Activated CD4-positive, alpha-beta T cell treated with anti-CD3 and anti-CD28 coated beads for 1 hour (primary cell): ENCODE measurements around the gene CARS1.

Experiments
- DNase-seq: peaks from one replicate; pipeline ENCODE4 v3.0.0-alpha.2; 2020

Gene CARS1

GRCh38 chr11:3037040-3037944, 19.9 kb downstream of the CARS1 start:
- peak; percentile 18 for DNase-seq

GRCh38 chr11:3036419-3036818, 20.8 kb downstream of the CARS1 start:
- no peak for DNase-seq

DNA sequence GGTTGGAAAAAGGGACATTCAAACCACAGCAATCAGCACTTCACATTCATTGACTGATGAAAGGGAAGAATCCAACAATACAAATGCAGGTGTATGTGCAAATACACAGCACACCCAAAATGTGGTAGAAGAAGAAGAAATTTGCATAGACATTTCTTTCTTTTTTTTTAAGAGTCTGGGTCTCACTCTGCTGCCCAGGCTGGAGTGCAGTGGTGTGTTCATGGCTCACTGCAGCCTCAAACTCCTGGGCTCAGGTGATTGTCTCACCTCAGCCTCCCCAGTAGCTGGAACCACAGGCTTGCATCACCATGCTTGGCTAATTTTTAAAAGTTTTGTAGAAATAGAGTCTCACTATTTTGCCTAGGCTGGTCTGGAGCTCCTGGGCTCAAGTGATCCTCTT, 21.9 kb downstream of the CARS1 start:
- DNase-seq = no peak

- no peak for DNase-seq
Observed at GRCh38 chr11:3030289-3031070, 26.7 kb downstream of the CARS1 start.

GRCh38 chr11:3028813-3029212, 28.4 kb downstream of the CARS1 start:
- DNase-seq = no peak

- no peak for DNase-seq
Observed at GRCh38 chr11:3026803-3027202, 30.4 kb downstream of the CARS1 start.

- DNase-seq = no peak
Observed at GRCh38 chr11:3022982-3023381, 34.2 kb downstream of the CARS1 start.

- no peak for DNase-seq
Observed at GRCh38 chr11:3022300-3022967, 34.8 kb downstream of the CARS1 start.

DNA sequence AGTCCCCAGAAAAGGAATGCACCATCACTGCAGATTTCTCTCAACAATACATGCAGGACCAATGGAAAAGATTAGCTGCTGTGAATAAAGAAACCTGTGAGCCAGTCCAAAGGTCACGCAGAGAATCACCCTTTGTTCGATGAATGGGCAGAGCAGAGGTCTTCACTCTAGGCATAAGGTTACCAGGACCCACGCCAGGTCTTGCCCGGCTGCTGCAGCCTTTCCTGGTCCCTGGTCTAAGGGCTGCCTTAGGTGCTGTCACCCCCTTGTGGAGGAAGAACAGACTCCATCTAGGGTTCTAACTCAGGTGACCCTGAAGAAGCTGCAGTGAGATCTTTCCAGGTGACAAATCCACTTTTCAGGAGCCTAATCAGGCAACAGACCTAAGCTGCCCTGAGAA, 36.1 kb downstream of the CARS1 start:
- peak; percentile 19 for DNase-seq

GRCh38 chr11:3020011-3020410, 37.2 kb downstream of the CARS1 start:
- no peak for DNase-seq

DNA sequence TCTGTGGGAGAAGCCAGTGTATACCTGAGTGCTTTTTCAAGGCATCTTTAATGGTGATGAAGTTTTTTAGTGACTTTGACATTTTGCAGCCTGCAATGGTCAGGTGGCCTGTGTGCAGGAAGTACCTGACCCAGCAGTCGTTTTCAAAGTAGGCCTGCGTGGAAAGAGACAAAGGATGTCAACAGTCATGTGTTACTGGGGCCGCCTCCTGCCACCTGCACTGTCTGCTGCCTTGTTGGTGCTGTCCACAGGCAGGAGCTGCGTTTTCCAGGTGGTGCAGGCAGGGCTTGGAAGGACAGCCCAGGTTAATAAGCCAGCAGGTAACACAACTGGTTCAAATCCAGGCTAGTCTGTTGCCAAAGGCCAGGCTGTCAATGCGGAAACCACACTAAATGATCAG, 38.6 kb downstream of the CARS1 start:
- no peak for DNase-seq

GRCh38 chr11:3016861-3017260, 40.4 kb downstream of the CARS1 start:
- DNase-seq = no peak

DNA sequence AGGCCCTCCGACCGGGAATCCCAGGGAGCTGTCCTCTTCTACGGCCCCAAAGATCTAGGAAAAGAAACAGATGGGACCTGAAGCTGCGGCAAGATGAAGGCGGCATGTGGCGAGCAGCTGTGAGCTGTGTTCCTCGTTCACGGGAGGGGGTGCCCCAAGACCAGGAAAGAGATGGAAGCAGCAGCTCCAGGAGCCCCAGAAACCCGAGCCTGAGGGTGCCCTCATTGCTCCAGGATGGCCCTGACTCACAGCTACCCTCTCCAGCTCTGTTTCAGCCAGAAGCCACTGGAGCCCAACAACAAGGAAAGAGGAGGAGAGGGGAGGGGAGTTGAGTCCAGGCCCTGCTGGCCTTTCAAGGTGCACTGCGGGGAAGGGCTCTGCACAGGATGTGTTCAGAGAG, 41.4 kb downstream of the CARS1 start:
- no peak for DNase-seq

DNA sequence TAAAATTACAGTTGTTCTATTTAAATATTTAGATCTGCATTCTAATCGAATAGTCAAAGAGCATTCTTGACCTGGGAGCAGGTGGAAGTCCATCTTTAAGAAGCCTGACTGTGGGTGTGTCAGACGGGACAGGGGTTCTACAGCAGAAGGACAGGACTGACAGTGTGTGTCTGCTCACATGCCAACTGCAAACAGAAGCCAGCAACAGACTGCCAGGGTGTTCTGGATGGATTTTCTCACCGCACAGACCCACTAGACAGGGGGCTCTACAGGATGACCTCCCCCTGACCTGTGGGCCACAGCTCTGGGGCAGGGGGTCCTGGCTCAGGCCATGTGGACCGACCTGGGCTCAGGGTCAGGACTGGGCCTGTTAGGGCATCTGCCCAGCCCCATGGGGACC, 42.3 kb downstream of the CARS1 start:
- no peak for DNase-seq

GRCh38 chr11:3014057-3014938, 42.9 kb downstream of the CARS1 start:
- DNase-seq = peak; percentile 55

DNA sequence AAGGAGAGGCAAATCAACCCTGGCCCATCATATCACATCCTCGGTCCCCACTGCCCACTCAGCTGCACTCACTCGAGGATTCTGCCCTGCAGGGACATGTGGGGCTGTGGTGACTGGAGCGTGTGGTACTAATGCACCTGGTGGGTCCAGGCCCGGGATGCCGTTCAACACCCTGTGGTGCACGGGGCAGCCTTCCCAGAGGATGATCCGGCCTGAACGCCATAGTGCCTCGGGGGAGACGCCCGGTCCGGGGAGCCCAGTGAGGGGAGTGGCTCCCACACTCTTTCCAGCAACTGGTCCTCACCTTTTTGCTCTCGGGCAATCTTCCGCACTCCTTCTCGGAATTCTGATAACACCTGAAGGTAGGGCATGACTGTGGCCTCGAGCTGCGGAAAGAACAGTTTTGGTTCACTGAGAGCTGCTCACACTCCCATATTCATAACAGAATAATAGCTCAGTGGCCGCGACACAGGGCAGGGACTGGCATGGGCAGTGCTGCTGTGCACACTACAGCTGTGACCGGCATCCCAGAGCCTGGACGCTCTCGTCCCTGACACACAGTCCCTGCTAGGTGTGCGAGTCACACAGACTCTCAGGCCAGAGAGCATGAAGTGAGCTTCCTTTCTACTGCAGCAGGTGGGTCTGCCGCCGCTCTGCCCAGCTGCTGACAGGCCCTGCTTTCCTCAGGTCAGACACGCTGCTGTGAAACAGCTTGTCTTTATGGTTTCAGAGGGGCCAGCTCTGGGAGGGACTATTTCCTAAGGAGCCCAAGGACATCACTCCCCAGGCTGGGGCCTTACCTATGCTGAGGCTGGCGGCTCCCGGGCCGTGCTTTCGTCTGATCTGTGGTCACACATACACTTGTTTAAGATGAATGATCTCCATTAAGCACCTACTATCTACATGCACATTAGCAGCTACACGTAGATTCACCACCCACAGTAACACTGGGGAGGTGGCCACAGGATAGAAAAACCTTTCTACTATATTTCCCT, 45.0 kb downstream of the CARS1 start:
- DNase-seq = no peak

DNA sequence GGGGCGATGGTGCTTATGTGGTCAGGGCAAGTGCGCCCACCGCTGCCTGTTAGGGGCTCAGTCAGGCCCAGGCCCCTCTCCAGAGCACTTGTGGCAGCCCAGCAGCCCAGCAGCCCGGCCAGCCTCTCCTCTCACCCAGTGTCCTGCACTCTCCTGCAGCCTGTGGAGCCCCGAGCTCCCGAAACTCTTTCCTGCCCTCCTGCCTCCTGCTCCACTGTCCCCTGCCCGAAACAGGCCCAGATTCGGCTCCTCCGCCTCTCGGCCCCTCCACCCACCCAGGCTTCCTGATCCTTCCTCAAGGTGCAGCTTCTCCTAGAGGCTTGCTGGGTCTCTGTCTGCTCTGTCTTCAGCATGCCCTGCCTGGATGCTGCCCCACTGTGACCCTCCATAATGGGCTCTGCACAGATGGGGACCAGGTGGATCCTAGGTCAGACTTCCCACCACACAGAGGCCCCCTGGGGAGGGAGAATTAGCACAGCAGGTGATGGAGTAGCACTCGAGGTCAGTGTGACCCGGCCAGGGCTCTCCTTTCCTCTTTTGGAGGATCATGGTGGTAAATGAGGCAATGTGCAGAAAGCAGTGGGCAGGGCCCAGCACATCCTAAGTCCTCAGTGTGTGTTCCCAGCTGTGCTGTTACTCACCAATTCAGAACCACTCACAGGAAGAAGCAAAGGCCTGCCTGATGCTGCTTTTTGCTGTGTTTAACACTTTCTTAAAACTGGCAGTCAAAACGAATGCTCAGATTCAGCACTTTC, 46.5 kb downstream of the CARS1 start:
- no peak for DNase-seq

DNA sequence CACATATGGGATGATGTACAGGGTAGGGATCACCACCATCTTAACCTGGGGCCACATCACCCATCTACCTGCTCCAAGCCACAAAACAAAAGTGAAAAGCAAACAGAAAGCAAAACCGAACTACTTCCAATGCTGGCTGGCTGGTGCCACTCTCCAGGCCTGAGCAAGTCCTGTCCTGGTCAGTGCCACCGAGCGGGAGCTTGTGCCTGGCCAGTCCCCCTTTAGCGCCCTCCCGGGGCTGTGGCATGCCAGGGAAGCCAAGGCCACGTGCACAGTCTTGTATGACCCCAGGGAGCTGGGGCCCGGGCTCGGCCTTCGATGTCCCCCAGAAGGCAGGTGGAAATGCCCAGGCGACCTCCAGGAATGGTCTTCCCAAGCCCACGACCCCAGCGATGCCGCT, 47.2 kb downstream of the CARS1 start:
- DNase-seq = no peak

DNA sequence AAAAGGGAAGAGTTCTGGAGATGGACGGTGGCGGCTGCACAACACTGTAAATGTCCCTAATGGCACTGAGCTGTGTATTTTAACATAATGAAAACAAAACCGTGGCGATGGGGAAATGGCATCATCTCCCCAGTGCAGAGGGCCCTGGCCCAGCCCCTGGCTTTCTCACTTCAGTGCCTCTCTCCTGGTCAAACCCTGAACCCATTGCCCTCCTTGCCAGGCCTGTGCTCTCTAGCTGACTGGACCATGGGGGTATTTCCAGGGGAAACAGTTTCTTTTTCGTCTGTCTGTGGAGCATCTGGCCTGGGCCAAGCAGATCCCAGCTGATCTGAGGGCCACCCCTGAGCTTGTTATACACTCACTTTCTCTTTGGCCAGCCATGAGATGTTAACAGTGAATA, 47.7 kb downstream of the CARS1 start:
- DNase-seq = no peak

DNA sequence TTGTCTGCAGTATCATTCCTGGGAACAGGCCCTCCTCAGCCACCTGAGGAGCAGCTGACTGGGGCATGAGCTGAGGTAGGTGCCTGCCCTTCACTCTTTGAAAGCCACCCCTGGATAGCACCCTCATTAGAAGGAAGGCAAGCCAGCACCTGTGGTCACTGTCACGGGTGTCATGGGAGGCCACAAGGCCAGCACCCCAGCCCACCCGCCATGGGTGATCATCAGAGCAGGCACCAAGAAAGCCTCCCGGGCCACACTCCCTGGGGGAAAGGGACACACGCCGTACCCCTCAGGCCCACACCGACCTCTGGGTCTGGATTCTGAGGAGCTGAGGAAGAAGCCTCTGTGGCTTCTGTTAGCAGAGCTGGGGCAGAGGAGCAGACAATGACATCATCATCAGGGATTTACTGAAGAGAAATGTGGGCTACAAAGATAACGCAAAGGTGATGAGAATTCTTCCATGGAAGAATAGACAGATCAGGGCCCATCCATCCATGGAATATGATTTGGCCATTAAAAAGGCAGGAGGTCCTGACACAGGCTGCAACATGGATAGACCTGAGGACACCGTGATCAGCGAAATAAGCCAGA, 48.4 kb downstream of the CARS1 start:
- DNase-seq = no peak
